Chondrocyte (in vitro differentiated cells): ENCODE results near the gene ZNF580. TPM values are rescaled to one million over a fixed set of nuclear protein-coding genes. Genes with fewer than 3 reads are reported as not detected.

Experiments used
- DNase-seq: peaks from one replicate; pipeline ENCODE4 v3.0.0; 2021; ENCODE audit warnings: mixed read lengths, low spot score
- H3K27ac Mint-ChIP-seq: one replicate; pipeline ENCODE4 v1.8.0; 2021; ENCODE audit warnings: mild to moderate bottlenecking, moderate library complexity, mixed read lengths; ENCODE audit not compliant: unreplicated experiment
- H3K27me3 Mint-ChIP-seq: 2 replicates; pipeline ENCODE4 v1.8.0; 2021; ENCODE audit warnings: low read depth, mixed read lengths
- H3K36me3 Mint-ChIP-seq: 2 replicates; pipeline ENCODE4 v1.8.0; 2021; ENCODE audit warnings: low read depth, mixed read lengths
- H3K4me1 Mint-ChIP-seq: 2 replicates; pipeline ENCODE4 v1.8.0; 2021; ENCODE audit warnings: low read depth, mild to moderate bottlenecking, mixed read lengths
- H3K4me3 Mint-ChIP-seq: one replicate; pipeline ENCODE4 v1.8.0; 2021; ENCODE audit warnings: mild to moderate bottlenecking, moderate library complexity, mixed read lengths; ENCODE audit not compliant: unreplicated experiment
- H3K9me3 Mint-ChIP-seq: 2 replicates; pipeline ENCODE4 v1.8.0; 2021; ENCODE audit warnings: low read depth, mixed read lengths
- CTCF ChIP-seq: fragments of 200-600 bp; sonication (generic); IDR thresholded peaks from 2 replicates; pipeline ENCODE4 v1.5.0; 2021; ENCODE audit warnings: antibody characterized with exemption, mild to moderate bottlenecking, moderate library complexity
- total RNA-seq: library from RNA; stranded (reverse); gene quantifications from 3 replicates; pipeline ENCODE4 v1.2.1, GENCODE V29; 2021

ZNF580 gene
- total RNA-seq, 1 donor from 2014 or later: 45.0 TPM

GRCh38 chr19:55654868-55655647, 14.3 kb downstream of the ZNF580 start, which contains the start of gene U2AF2:
Gene U2AF2, plus strand, starts transcription at chr19:55655035. Its CDS starts 70 bp downstream, at chr19:55655105.
- H3K9me3 Mint-ChIP-seq: no peaks in the 10 kb centered on the region
- H3K36me3 Mint-ChIP-seq: peaks cover 3% of the 10 kb centered on the region
- no peaks in the 10 kb centered on the region for H3K27me3 Mint-ChIP-seq
- peak; percentile 96 for DNase-seq
- peak within 1 kb of the TSS; percentile 99 for H3K4me3 Mint-ChIP-seq
- peaks cover 47% of the 10 kb centered on the region for H3K4me1 Mint-ChIP-seq
- peak within 1 kb of the TSS; percentile 100 for H3K27ac Mint-ChIP-seq
- peak; percentile 18 for TF ChIP-seq CTCF

GRCh38 chr19:55655648-55656040, 14.8 kb downstream of the ZNF580 start:
- Mint-ChIP-seq H3K27ac (peak overlapping the region; percentile 95), H3K4me1 (peaks cover 41% of the 10 kb centered on the region), H3K9me3 (no peaks in the 10 kb centered on the region), H3K36me3 (peaks cover 3% of the 10 kb centered on the region), H3K4me3 (peak overlapping the region; percentile 99), H3K27me3 (no peaks in the 10 kb centered on the region)
- TF ChIP-seq CTCF: no peak
- no peak for DNase-seq

GRCh38 chr19:55656552-55656951, 15.8 kb downstream of the ZNF580 start:
- peak overlapping the region; percentile 99 for H3K4me3 Mint-ChIP-seq
- no peaks in the 10 kb centered on the region for H3K36me3 Mint-ChIP-seq
- H3K9me3 Mint-ChIP-seq: no peaks in the 10 kb centered on the region
- H3K27me3 Mint-ChIP-seq: no peaks in the 10 kb centered on the region
- no peak for DNase-seq
- H3K27ac Mint-ChIP-seq: peak overlapping the region; percentile 95
- H3K4me1 Mint-ChIP-seq: peaks cover 41% of the 10 kb centered on the region
- no peak for TF ChIP-seq CTCF

GRCh38 chr19:55656988-55657747, 16.4 kb downstream of the ZNF580 start:
- H3K4me1 Mint-ChIP-seq: peaks cover 39% of the 10 kb centered on the region
- no peaks in the 10 kb centered on the region for H3K9me3 Mint-ChIP-seq
- peaks cover 5% of the 10 kb centered on the region for H3K36me3 Mint-ChIP-seq
- no peaks in the 10 kb centered on the region for H3K27me3 Mint-ChIP-seq
- H3K27ac Mint-ChIP-seq: peak overlapping the region; percentile 57
- peak overlapping the region; percentile 99 for H3K4me3 Mint-ChIP-seq
- no peak for TF ChIP-seq CTCF
- DNase-seq: no peak

GRCh38 chr19:55658846-55659459, 18.2 kb downstream of the ZNF580 start:
- Mint-ChIP-seq H3K36me3 (peaks cover 19% of the 10 kb centered on the region), H3K27ac (no peak overlapping the region), H3K27me3 (no peaks in the 10 kb centered on the region), H3K4me3 (no peak overlapping the region), H3K9me3 (no peaks in the 10 kb centered on the region), H3K4me1 (peaks cover 36% of the 10 kb centered on the region)
- DNase-seq: peak; percentile 70
- no peak for TF ChIP-seq CTCF
